HEK293T (cell line): ENCODE measurements around the gene CEACAM3.
"Not testable (repeated sequence)": the region's sequence is repeated elsewhere in the genome, so short reads cannot be mapped to it uniquely, and the experiment has no call there.

Experiments used
- FOXM1 ChIP-seq: fragments of 450-650 bp; IDR thresholded peaks from 2 replicates; pipeline ENCODE4 v1.6.1; 2017; ENCODE audit warnings: mild to moderate bottlenecking, borderline replicate concordance
- LEF1 ChIP-seq: fragments of 450-650 bp; IDR thresholded peaks from 2 replicates; pipeline ENCODE4 v1.6.1; 2017; ENCODE audit warnings: mild to moderate bottlenecking, borderline replicate concordance
- TARDBP ChIP-seq: fragments of 450-650 bp; IDR thresholded peaks from 2 replicates; pipeline ENCODE4 v1.6.1; 2016
- TF ChIP-seq, protein P1 (sequence below): fragments of 450-650 bp; IDR thresholded peaks from 2 replicates; pipeline ENCODE4 v1.6.1; 2016

DNA sequence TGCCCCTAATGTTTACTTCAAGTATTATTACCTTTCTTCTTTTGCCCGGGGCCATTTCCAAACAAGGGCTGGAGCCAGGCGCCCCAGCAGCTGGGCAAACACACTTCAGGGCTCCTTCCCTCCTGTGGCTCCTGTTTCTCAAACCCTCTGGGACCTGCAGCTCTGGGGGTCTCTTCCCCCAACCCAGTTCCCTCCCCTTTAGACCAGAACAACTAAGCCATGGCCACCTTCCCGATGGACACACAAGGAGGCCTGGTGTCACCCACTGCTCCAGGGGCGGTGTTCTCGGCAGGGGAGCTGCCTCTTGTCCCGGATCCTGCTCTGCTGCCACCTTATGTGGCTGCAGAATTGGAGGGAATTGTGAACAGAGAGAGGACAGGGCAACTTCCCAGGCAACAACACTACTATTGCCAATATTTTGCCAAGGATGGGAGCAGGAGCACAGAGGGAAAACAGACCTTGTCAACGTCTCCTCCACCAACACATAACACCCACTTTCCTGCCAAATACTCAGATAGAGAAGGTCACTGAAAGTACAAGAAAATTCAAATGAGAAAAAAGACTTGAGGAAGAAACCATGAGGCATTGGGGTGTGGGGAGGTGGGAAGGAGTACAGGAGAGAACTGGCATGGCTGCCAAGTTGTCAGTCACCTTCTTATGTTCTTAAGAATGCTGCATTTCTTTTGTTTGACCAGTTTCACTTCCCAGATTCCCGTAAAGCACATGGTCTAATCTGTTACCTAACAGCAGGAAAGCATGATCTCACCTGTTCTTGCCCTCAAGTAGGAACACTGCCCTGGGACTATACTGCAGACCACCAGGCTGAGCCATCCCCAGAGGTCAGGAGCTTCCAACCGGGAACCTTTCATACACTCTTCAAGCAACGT lies 45.9 kb upstream of the CEACAM3 start:
- TF ChIP-seq, protein P1, sequence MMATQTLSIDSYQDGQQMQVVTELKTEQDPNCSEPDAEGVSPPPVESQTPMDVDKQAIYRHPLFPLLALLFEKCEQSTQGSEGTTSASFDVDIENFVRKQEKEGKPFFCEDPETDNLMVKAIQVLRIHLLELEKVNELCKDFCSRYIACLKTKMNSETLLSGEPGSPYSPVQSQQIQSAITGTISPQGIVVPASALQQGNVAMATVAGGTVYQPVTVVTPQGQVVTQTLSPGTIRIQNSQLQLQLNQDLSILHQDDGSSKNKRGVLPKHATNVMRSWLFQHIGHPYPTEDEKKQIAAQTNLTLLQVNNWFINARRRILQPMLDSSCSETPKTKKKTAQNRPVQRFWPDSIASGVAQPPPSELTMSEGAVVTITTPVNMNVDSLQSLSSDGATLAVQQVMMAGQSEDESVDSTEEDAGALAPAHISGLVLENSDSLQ = not testable (repeated sequence)
- TF ChIP-seq LEF1, TARDBP, FOXM1: not testable (repeated sequence)
